Prostate gland (tissue), 2 donors: ENCODE results near the gene GBX2.

Source experiments
- POLR2A ChIP-seq: fragments of 450-650 bp; IDR thresholded peaks from one replicate; pipeline ENCODE4 v1.6.1; 2016; ENCODE audit warnings: antibody characterized with exemption, mild to moderate bottlenecking
- POLR2AphosphoS5 ChIP-seq: sonication (generic); formaldehyde crosslinking; IDR thresholded peaks from one replicate; pipeline ENCODE4 v1.6.1; 2017; ENCODE audit warnings: antibody characterized with exemption
- TF ChIP-seq, protein P1 (sequence below), 4 experiments: fragments of 200-600 bp in 2 of 4; fragments of 450-650 bp in 2 of 4; sonication (generic) in 2 of 4; IDR thresholded peaks; 1 replicate in 3 of 4; 2 replicates in 1 of 4; pipeline ENCODE4 v1.5.1; 2016 to 2019; ENCODE audit warnings: antibody characterized with exemption in 4 of 4, mild to moderate bottlenecking in 2 of 4, moderate library complexity in 2 of 4

DNA sequence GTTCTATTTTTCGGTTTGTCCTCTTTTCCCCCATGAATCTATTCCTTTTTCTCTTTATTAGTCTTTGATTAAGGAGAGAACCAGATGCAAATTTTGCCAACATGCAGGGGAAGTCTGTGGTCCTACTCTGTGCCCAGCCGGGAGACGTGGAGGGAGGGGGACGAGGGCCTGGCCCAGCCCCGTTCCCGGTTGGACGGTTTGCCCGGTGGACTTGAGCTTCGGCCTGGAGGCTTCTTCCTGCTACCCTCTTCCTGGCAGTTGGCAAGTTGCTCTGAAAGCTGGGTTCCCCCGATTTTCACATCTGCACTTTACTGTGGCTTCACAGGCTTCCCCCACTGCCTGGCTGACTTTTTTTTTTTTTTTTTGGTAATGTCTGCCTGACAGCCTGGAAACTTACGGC, 39.3 kb upstream of the GBX2 start:
- TF ChIP-seq, protein P1, sequence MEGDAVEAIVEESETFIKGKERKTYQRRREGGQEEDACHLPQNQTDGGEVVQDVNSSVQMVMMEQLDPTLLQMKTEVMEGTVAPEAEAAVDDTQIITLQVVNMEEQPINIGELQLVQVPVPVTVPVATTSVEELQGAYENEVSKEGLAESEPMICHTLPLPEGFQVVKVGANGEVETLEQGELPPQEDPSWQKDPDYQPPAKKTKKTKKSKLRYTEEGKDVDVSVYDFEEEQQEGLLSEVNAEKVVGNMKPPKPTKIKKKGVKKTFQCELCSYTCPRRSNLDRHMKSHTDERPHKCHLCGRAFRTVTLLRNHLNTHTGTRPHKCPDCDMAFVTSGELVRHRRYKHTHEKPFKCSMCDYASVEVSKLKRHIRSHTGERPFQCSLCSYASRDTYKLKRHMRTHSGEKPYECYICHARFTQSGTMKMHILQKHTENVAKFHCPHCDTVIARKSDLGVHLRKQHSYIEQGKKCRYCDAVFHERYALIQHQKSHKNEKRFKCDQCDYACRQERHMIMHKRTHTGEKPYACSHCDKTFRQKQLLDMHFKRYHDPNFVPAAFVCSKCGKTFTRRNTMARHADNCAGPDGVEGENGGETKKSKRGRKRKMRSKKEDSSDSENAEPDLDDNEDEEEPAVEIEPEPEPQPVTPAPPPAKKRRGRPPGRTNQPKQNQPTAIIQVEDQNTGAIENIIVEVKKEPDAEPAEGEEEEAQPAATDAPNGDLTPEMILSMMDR (IDR thresholded peaks at IDR 0.05): no peak
- TF ChIP-seq POLR2A: no peak
- TF ChIP-seq POLR2AphosphoS5: no peak
